Stimulated activated CD8-positive, alpha-beta memory T cell treated with anti-CD3 and anti-CD28 coated beads, Interleukin-7, amount 100 ng/mL, for 1 hour (primary cell): ENCODE measurements around the gene WEE2.
"Not testable (repeated sequence)": the region's sequence is repeated elsewhere in the genome, so short reads cannot be mapped to it uniquely, and the experiment has no call there.

ENCODE experiments used
- DNase-seq, 2 donors: peaks; one replicate each; pipeline ENCODE4 v3.0.0-alpha.2; 2020; ENCODE audit warnings: low read depth in 2 of 2

Gene WEE2

DNA sequence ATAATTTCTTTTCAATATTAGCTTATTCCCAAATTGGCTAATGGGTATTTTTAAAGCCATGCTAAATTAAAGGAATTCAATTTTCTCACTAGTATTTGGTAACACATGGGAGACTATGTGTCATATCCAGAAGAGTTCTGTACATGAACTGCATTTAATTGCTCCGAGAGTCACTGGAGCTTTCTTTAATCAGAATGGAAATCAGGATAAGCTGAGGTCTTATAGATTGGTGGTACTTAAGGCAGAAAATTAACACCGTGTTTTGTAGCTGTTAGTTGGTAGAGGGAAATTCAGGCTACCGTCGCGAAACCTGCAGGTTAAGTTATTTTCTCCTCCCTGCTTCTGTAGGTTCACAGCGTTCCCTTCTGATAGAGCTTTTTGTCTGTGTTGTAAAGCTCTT, at the start of gene WEE2:
TSS of gene WEE2 (plus strand) at position 3 of the 400 bp plus-strand sequence. CDS start 406 bp downstream, outside the sequence.
- no peak for DNase-seq

DNA sequence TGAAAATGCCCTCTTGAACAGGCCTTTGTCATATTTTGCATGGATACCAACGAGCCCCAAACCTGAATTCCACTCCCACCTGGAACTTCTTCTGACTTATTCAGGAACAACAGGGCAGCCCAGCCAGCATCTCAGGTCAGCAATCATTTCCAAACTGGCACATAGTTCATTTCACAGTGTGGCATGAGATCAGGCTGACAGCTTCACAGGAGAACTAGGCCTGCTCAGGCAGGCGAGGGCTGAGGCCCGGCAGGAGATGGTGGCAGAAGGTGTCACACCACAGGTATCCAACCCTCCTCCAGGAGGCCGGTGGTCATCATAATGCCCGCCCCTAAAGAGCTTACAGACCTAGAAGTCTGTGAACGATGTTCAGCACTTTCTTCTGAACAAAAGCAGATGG, 48.7 kb upstream of the WEE2 start:
- DNase-seq, result no peak

DNA sequence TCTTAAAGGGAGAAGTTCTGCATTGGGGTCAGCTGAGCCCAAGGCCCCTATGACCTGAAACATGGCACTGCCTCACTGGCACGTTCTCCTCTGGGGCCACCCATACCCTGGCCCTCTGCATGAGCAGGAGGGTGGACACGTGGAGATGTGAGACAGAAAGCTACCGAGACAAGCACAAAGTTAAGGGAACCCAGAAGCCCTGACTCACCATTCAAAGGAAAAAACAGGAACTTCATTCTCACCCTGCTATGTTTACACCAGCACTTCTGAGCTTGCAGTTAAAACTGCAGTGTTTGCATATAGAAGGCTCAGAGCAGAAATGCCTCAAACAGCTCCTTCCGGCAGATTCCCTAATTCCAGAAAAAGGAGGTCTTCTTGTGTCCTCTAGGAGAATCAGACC, 47.9 kb upstream of the WEE2 start:
- DNase-seq, result no peak

DNA sequence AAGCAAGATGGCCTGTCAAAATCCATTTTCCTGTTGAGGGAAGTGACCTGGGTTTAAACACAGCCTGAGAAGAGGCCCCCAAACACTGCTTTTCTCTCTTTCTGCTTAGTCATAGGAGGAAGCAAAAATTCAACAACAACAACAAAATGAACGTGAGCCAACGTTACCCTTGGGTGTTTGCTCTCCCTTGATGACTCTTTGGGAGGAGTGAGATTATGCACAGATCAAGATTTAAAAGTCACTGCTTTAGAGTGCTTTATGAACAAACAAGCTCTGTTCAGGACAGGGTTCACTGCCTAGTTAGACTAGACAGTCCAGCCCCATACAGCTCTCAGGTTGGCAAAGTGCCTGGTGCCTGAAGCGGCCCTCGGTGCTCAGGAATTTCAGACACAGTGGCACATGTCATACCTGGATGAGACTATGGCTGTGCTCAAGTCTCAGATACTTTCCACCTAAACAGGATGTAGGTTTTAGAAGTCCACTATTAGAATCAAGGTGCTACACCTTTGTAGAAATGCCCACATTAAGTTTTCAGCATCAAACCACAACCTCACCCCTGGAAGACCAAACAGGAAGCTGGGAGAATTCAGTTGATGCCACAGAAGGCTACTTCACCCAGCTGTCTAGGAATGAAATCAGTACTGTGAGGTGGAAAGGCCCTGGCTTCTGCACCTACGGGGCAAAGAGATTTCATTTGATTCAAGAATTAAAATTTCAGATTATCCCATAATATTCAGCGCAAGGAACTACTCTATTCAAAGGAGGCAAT, 44.9 kb upstream of the WEE2 start:
- no peak for DNase-seq

DNA sequence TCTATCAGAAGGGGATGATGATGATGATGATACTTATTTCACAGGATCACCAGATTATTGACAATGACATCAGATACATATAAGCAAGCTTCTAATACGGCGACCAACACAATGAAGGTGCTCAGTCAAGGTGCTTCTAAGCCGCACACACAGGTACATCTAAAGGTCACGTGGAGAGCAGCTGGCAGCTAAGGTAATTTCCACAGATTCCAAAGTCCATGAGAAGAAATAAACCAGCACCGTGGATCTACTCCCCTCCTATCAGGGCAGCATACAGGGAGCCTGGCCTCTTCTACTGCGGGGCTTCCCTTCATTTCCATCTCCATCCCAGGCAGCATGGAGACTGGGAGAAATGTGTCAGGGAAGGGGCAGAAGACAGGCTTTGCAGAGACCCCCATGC, 43.7 kb upstream of the WEE2 start:
- no peak for DNase-seq

DNA sequence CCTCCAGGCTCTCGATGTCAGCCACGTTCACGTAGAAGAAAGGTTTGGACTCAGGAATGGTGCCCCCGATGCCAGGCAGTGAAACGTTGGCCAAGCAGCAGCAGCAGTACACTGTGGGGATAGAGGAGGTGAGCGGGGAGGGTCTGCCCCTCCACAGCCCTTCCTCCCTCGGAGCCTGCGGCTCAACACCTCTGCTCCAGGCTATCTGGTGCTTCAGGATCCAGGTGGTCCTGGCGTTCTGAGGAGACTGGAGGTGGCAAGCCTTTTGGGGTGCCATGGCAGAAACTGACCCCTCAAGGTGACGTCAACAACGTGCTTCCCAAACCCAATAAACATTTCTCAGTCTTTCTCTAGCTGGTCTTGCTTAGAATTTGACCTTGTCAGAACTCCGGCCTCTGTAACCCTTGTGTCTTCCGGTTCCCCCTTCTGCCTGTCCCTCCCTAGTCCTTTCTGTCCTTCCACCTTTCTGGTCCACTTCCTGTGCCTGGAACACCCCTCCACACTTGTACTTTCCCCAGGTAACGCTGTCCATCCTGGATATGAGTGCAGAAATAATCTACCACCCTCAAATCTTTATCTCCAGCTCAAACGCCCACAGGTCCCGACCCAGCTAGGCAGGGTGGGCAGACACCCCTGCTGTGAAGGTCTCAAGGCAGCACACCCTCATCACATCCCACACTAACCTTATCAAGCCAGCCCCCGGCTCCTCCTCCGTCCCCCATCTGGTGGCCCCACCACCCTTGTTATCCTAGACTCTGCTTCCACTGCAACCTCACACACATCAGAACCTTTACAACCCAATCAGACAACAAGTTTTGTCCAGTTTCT, 42.7 kb upstream of the WEE2 start:
- DNase-seq, result no peak

DNA sequence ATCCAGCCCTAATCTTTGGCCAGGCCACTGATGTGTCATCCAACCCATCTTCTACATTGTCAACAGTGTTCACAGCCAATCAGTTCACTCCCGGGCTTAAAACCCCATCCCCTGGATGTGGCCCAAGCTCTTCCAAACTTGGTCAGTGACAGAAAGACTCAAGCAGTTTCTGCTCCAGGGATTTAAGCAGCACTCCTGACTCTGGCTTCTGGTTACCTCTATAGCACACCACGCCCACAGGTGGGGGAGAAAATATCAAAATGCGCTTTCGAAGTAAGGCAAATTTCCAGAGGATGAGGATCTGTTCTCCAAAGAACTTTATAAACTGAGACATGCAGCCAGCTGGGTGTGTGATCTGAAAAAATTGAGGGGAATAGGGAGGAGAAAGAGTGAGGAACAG, 42.1 kb upstream of the WEE2 start:
- no peak for DNase-seq

DNA sequence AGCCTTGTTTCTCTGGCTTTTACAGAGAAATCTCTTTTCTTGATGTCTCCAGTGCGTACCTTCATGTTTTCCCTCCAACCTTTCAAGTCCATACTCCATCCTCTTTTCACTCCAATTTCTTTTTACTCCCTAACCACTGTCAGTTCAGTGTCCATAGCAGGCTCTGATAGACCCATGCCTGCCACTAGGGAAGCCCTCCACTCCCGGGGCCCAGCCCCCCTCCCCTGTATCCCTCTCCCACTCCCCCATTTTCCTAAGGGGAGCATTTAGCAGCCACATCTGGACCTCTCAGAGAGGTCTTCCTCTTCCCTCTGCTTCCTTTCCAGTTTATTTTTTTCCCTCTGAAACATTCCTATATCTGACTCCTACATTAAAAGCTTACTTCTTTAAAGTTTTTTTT, 39.3 kb upstream of the WEE2 start:
- no peak for DNase-seq

DNA sequence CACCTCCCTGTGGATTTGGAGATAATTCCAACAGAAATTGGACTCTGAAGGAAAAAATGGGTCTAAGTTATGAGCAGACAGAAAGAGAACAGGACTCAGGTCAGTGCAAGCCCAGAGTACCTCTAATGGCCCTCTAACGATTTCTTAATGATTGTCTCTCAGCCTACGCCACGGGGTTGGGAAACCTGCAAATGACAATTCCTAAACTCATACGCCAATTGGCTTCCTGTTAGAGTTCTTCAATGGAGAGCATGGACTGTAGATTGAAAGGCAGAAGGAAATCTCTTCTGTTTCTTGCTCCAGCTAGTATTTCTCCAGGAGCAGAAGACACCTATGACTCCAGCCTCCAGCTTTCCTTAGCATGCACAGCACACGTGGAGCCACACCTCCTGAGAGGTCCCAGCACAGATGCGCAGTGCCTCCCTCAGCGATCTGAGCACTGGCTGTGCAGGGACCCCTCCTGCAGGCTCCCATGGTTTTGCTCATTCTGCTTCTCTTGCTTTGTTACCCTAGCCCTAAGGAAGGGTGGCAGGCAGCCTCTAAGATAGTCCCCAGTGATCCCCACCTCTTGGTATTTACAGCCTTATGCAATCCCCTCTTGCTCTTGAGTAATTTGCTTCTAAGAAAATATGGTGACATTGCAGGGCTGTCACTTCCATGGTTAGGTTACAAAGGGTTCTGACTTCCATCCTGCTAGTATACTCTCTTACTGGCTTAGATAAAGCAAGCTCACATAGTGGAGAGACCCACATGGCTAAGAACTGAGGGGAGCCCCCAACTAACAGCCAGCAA, 36.3 kb upstream of the WEE2 start:
- DNase-seq, result no peak

DNA sequence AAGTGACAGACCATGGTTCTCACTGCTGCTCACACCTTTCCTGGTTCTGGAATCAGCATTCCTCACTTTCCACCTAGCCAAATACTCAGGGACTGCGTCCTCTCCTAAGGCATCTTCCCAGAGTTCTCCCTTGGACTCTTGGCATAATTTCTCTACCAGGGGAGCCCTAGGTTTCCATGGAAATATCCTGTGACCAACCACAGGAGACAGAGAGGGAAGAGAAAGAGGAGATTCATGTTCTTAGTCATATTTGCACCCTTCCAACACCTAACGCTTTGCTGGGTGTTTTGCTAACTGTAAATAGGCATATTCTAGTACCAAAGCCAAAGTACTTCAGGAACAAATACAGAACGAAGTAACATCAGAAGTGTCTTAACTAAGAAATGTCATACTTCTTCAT, 34.8 kb upstream of the WEE2 start:
- no peak for DNase-seq

DNA sequence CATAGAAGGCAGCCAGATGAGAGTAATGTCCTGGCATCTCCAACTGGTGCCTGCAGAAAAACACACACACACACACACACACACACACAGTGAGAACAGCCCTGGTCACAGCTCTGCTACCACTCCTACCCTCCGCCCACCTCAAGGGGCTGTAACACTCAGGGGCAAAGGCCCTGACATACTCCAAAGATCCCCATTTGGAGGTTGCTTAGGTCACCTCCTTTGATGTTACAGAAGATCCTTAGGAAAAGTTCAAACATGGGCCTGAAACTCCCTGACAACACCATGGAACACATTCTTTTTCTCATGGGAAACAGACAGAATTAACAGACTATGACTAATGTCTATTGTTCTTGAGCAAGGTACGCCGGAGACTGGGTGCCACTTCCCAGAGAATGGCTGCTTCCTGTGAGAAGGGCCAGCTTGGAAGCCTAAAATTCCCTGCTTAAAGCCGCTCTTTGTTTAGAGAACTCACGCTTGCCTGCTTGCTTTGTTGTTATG, 33.9 kb upstream of the WEE2 start:
- no peak for DNase-seq

DNA sequence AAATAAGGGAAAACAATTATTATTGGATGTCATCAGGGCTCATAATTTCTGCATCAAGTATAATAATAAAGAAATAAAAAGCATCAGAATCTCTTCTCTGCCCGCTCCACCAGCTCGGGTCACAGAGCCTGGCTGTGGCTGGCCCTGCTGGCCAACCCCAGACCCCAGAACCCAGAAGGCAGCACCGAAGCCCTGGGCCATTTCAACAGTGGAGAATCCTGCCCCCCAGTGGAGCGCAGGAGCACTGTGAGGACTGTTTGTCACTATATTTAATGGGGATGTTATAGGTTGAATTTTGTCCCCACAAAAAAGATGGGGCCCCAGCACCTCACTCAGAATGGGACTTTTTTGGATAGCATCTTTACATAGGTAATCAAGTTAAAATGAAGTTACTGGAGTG, 33.5 kb upstream of the WEE2 start:
- no peak for DNase-seq

DNA sequence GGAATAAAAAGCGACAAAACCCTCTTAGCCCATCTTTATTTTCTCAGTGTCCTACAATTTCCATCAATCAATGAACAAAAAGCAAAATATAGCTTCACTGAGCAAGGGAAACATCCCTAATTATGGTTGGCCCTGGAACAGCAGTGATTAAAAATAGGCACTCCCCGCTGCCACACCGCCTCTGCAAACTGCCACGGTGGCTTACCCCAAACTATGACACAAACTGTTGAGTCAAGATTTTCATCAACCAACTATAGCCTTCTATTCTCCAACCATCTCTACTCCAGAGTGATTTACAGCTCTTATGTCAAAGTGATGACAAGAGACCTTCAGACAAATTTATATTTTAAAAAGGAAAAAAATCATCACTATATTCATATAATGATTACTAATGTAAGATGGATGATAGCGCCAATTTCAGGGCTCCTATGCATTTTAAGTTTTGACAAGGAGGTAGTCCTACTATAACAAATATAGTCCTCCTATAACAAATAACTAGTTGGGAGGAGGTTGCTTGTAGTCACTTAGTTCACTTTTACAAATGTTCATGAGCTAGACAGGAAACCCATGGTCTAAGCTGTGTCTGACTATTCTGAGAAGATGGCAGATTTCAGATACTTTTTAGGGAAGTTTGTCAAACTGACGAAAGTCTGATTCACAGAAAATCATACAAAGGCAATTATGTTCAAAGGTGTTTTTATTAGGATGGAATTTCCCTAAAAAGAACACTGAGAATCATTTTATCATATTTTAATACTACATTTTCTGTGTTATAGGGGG, 32.5 kb upstream of the WEE2 start:
- no peak for DNase-seq

DNA sequence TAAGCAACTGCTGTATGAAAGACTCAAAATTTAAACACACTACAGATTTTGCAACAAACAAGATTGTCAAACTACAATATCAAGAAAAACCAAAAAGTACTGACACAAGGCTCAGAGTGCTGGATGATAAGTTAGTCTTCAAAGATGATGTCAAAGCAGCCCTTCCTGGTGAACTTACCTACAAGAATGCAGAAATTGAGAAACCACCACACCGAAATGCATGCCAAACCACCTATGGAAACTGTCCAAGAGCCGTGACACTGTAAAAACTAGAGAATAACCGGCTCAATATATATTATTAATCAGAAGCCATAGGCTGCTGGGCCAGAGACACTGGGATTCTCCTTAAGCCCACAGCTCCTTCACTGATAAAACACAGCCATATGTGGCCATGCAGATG, 31.5 kb upstream of the WEE2 start:
- DNase-seq, result no peak

DNA sequence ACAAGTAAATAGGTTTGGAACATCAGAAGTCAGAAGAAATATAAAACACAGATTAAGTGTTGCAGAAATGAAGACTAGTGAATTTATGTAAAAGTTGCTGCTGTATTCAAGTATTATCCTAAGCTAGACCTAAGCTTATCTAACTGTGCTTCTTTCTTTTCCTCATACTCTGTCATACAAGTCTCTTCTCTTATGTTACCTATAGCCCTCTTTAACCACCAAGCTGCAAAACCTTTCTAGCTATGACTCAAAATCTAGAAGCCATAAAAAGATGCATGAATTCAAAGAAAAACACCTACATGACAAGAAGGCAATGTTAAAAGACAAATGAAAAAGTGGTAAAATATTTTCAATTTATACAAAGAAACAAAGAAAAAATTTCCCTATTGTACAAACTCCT, 29.1 kb upstream of the WEE2 start:
- DNase-seq, result no peak

DNA sequence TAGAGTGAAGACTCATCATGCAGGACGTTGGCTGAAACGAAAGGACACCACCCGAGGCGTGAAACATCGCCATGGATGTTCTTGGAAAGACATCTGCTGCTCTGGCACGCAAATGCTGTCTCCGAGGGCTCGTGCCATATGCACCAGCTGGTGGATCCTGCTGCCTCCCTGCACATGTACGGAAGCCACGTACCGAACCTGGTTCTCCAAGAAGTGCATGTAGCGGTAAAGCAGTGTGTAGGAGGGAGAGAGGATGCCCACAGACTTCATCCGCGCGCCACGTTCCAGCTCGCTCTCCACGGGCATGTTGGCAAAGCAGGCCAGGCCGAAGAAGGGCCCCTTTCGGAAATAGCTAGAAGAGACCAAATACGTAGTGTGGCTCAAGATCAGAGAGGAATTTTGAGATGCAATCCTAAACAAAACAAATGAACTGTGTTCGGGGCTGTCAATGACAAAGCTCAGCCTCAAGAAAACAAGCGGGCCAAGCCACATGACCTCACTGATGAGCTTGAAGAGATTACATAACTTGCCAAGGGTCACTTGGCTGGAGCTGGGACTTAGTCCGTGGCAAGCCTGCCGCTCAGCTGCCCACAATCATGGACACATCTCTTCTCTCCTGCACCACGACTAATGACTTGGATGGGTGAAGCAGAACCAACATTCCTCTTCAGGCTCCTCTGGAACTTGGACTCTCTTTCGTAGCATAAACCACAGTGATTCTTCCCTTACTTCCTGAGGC, 22.7 kb upstream of the WEE2 start:
- DNase-seq, result no peak

DNA sequence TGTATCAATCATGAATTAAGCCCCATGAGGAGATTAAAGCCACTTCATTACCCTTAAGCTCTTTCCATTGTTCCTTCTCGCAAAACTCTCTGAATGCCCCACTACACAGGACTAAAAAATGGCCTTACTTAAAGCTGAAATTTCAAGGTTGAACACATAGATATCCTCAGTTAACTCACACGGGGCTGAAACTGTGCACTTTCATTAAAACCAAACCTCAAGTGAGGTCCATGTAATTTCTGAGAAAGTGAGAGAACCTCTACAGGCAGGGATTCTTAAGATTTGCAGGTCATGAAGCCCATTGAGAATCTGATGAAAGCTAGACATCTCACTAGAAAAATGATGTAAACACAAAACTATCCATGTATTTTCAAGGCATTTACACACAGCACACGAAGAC, 22.1 kb upstream of the WEE2 start:
- no peak for DNase-seq

DNA sequence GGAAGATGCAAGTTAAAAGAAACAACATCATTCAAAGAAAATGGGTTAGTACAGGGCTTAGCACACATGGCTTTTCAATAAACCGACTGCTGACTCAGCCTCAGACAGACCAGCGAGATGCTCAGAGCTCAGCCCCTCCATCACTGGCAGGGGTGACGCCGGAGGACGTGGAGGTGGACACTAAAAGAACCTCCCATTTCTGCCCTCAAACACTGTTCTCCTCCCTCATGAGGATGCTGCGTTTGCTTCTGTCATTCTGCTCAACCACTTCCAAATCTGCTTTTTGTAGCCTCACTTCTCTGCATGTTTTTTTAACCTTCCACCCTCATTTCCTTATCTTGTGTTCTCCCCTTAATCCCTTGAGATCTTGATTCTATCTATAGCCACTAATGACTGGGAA, 21.5 kb upstream of the WEE2 start:
- no peak for DNase-seq

DNA sequence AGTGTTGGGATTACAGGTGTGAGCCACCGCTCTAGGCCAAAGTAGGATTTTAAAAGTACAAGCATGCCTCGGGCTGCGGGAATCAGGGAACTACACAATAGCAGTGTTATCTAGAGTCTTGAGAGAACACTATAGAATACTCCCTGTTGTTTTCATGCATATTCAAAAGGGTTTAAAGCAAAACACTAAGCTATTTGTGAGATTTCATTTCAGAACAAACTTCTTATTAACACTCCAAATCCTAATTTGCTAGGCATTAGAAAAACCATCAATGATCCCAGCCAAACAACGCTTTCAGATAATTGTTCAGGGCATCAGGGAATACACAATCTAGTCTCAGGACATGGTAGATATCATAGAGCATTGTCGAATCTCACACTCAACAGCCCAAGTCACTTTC, 20.1 kb upstream of the WEE2 start:
- no peak for DNase-seq

DNA sequence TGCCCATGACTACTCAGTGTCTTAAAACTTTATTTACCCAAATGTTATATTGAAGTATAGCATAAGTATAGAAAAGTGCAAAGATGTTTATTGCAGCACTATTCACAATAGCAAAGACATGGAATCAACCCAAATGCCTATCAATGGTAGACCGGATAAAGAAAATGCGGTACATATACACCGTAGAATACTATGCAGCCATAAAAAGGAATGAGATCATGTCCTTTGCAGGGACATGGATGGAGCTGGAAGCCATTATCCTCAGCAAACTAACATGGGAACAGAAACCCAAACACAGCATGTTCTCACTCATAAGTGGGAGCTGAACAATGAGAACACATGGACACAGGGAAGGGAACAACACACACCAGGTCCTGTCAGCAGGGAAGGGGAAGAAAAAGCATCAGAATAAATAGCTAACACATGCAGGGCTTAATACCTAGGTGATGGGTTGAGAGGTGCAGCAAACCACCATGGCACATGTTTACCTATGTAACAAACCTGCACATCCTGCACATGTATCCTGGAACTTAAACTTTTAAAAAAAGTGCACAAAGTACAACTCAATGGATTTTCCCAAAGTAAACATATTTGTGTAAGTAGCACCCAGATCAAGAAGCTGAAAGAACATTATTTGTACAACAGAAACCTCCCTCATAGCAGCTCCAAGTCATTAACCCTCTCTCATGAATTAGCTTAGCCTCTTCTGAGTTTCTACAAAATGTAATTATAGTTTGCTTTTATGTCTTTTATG, 18.9 kb upstream of the WEE2 start:
- not testable (repeated sequence) for DNase-seq
